ENCODE measurements around the gene PTBP3. TPM values are rescaled to one million over a fixed set of nuclear protein-coding genes. Genes with fewer than 3 reads are reported as not detected.
"Not testable (repeated sequence)": the region's sequence is repeated elsewhere in the genome, so short reads cannot be mapped to it uniquely, and the experiment has no call there.

The PTBP3 gene
- 21.0 and 30.8 TPM in 2 replicates for total RNA-seq (2014; rRNA removed; shearing (Covaris generic))

- DNase-seq (ENCODE audit: low spot score), result peak; percentile 72
Observed at GRCh38 chr9:112332977-112333638, at the start of gene PTBP3. TSS of gene PTBP3 (minus strand) at chr9:112333619. CDS start at chr9:112297865, 35,754 bp downstream.

- DNase-seq (ENCODE audit: low spot score), result no peak
Observed at GRCh38 chr9:112382501-112383364, 49.3 kb upstream of the PTBP3 start.

- DNase-seq (ENCODE audit: low spot score), result no peak
Observed at GRCh38 chr9:112382066-112382465, 48.6 kb upstream of the PTBP3 start.

DNA sequence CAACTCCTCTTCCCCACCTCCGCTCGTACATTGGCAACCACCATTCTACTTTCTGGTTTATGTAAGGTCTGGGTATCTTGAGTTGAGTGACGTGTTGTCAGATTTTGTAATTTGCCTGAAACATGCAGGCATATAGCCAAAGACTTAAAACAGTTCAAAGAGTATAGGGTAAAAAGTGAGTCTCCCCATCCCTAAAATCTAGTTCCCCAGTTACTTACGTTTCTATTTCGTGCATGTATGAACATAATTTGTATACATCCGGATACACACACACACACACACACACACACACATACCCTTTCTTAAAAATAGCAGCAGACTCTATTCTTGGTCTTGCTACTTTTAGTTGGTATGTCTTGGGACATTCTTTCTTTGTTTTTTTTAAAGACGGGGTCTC lies 47.4 kb upstream of the PTBP3 start:
- peak; percentile 16 for DNase-seq (ENCODE audit: low spot score)

GRCh38 chr9:112380102-112380824 lies 46.8 kb upstream of the PTBP3 start, which contains the start of gene HSDL2:
TSS of gene HSDL2 (plus strand) at chr9:112380108. CDS start at chr9:112380164, 56 bp downstream.
- DNase-seq (ENCODE audit: low spot score), result peak; percentile 23

DNA sequence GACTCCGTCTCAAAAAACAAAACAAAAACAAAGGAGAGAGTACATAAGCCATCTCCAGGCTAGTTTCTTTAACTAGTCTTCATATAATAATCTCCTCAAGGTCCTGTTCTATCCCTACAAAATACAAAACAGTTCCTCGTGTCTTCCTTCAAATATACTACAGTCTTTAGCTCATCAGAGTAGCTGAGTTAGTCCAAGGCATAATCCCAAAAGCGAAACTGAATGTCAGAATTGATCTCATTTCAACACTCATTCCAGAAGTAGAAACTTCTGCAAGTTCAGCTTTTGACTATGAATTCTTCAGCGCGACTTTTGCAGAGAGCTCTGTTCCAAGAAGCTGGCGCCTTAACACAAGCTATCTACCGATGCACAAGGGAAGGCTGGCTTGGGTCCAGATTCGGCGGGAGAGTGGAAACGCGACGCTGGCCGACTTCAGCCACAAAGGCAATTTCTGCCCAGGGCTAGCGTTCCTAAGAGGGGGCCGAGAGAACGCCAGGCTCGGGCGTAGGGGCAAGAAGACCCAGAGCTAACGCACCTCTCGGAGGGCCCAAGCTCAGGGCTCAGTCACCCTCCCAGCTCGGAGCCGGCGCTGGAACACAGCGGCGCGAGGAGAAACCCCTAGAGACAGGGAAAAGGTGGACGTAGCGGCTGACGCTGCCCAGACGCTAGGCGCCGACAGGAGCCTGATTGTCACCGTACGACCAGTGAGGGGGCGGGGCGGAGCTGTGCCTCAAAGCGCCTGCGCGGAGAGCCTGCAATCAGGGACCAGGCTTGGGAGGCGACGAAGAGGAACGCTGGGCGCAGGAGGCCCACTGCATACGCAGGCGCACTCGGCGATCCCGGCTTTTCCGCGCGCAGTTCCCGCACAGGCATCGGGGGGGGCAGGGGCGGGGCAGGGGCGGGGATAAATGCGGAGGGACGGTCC lies 46.0 kb upstream of the PTBP3 start:
- peak; percentile 98 for DNase-seq (ENCODE audit: low spot score)

DNA sequence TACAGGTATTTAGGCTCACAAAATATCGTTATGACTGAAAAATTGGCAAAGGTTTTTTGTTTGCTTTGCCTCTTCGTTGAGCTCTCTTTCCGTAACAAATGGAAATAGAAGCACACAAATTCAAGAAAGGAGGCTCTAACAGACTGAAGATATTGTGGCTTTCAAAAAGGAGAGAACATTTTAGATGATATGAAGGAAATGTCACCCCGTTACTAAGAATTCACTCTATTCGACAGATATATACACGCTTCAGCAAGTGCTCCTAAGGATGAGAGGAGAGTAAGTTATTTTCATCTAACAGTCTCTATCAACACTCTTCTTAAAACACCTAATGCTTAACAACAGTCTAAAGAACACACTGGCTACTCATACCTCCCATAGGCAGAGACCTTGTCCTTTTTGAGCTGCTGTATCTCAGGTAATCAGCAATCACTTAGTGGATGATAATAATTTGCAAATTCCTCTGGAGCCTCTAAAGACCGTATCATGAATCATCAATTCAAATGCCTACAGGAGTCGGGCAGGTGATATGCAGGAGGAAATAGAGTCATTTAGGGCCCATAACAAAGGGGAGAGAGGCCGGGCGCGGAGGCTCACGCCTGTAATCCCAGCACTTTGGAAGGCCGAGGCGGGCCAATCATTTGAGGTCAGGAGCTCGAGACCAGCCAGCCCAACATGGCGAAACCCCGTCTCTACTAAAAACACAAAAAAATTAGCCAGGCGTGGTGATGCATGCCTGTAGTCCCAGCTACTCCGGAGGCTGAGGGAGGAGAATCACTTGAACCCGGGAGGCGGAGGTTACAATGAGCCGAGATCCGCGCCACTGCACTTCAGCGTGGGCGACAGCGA lies 45.1 kb upstream of the PTBP3 start:
- DNase-seq (ENCODE audit: low spot score), result no peak

DNA sequence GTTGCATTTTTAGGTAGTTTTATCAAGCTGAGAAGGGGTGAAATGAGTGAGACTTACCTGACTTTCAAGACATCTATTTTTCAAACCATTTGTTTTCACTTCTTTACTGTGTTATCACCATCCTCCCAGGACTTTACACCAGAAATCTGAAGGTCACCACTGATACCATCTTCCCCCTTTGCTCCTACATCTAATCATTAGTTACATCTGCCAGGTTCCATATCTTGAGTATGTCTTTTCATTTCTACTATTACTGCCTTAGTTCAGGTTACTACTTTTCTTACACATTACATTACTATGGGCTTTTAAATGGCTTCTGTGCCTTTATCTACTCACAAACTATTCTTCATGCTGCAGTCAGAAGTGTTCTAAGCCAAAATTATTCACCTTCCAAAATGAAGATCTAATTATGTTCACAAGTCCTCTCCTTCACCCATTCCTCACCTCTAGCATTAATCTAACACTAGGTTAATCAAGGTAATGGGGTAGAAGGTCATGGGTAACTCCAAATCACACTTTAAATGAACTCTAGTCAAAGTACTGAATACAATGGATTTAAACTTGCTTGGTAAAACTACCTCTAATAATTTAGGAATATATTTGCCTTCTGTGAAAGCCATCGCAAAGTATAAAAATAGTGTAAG lies 44.4 kb upstream of the PTBP3 start:
- no peak for DNase-seq (ENCODE audit: low spot score)

- DNase-seq (ENCODE audit: low spot score), result no peak
Observed at GRCh38 chr9:112377087-112377486, 43.7 kb upstream of the PTBP3 start.

DNA sequence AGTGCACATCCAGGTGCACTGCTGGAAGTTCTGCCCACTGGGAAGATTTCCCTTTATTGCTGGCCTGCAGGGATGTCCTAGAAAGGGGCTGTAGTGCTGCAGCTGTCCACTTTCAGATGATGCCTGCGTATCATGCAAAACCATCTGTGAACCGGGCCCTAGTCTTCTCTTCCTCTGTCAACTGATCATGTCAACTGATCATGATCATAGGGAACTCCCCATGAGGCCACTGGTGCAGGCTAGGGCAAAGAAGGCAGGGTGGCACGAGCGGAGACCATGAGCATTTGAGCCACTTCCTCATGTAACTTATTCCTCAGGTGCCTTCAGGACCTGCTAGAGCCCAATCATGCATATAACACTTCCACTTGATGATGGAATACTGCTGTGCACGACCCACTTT lies 41.9 kb upstream of the PTBP3 start:
- DNase-seq (ENCODE audit: low spot score), result no peak

- DNase-seq (ENCODE audit: low spot score), result not testable (repeated sequence)
Observed at GRCh38 chr9:112374232-112374631, 40.8 kb upstream of the PTBP3 start.

DNA sequence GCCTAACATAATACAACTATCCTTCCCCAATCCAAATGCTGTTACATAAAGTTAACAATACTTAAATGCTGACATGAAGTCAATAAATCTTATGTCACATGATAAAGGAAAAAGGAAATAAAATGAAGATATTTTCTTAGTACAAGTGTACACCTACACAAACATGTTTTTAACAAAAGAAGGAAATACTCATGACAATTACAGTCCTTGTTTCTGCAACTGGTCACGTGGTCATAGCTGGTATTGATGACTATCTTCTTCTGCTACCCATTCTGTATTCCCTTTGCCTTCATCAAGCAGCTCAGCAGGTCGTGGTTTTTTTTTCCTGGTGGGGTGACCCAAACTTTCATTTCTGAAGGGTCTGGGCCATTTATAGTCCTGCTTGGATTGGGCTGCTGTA lies 40.2 kb upstream of the PTBP3 start:
- DNase-seq (ENCODE audit: low spot score), result not testable (repeated sequence)

DNA sequence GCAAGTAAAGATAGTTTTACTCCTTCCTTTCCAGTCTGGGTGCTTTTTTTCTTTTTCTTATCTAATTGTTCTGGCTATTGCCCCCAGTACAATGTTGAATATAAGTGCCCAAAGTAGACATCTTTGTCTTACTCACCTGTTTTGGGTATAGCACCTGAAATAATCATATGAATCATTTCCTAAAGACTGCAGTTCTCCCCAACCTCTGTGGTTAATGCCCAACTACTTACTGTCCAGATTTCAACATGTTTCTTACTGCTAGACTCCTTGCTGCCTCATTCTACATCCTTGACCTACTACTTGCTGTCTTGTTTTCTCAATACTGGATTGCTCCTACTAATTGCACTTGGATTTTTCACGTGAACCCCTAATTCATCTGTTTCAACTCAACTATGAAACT lies 37.6 kb upstream of the PTBP3 start:
- DNase-seq (ENCODE audit: low spot score), result no peak

GRCh38 chr9:112369817-112370216 lies 36.4 kb upstream of the PTBP3 start:
- DNase-seq (ENCODE audit: low spot score), result no peak

- no peak for DNase-seq (ENCODE audit: low spot score)
Observed at GRCh38 chr9:112367465-112367864, 34.0 kb upstream of the PTBP3 start.

- DNase-seq (ENCODE audit: low spot score), result no peak
Observed at GRCh38 chr9:112366591-112366990, 33.2 kb upstream of the PTBP3 start.

DNA sequence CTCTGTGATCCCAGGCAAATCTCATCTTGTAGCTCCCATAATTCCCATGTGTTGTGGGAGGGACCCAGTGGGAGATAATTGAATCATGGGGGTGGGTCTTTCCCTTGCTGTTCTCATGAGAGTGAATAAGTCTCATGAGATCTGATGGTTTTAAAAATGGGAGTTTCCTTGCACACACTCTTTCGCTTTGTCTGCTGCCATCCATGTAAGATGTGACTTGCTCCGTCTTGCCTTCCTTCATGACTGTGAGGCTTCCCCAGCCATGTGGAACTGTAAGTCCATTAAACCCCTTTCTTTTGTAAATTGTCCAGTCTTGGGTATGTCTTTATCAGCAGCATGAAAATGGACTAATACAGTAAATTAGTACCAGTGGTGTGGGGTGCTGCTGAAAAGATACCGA lies 31.8 kb upstream of the PTBP3 start:
- DNase-seq (ENCODE audit: low spot score), result not testable (repeated sequence)

GRCh38 chr9:112364761-112365160 lies 31.3 kb upstream of the PTBP3 start:
- DNase-seq (ENCODE audit: low spot score), result no peak

DNA sequence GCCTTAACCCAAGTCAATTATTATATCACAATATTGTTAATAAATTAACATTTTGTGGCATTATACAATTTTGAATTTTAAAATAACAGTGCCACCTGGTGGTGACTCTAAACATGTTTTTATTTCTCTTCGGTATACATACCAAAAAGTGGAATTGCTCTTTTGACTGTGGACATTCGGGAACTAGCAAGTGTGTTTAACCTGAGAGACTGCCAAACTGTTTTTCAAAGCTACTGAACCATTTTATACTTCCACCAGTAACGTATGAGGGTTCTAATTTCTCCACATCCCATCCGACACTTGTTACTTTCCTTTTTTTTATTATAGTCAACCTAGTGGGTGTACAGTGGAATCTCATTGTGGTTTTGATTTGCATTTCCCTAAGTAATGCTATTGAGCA lies 28.2 kb upstream of the PTBP3 start:
- no peak for DNase-seq (ENCODE audit: low spot score)
